Measurements from ENCODE around the gene RXRG. TPM values are rescaled to one million over a fixed set of nuclear protein-coding genes. Genes with fewer than 3 reads are reported as not detected.

The RXRG gene
- polyA plus RNA-seq, 1 donor from 2014 or later = 0.78 TPM

DNA sequence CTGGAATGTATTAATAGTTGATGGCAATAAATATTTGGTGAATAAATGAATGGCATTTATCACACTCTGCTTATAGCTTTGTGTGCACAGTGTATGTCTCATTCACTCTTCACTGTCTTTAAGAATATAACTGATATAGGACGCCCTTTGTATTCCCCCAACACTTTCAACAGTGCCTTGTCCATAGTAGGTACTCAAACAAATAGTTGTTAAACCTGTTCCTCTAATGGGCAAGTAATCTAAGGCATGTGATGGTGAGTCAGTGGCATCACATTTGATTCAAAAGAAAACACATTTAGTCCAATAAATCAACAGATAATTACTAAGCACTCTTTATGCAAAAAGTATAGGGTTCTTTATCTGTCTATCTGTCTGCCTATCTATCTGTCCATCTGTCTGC lies 11.2 kb upstream of the RXRG start:
- no peaks in the 10 kb centered on the region for H3K27me3 ChIP-seq (ENCODE audit: insufficient read depth, low read depth, low read length)
- H3K36me3 ChIP-seq (ENCODE audit: insufficient read depth, low read length) = no peaks in the 10 kb centered on the region
- no peaks in the 10 kb centered on the region for H3K79me2 ChIP-seq (replicated peaks; ENCODE audit: insufficient read depth, low read length)
- H3K9me2 ChIP-seq (ENCODE audit: insufficient read depth, low read length) = no peaks in the 10 kb centered on the region
- H2AFZ ChIP-seq (ENCODE audit: low read depth, low read length) = no peak overlapping the region
- no peak overlapping the region for H3K4me2 ChIP-seq (ENCODE audit: low read length)
- H3K27ac ChIP-seq (ENCODE audit: low read length) = no peak overlapping the region
- H3F3A ChIP-seq (ENCODE audit: insufficient read depth, low read length, poor library complexity, severe bottlenecking) = no peaks in the 10 kb centered on the region
- no peaks in the 10 kb centered on the region for H4K20me1 ChIP-seq (ENCODE audit: insufficient read depth)
- no peaks in the 10 kb centered on the region for H3K9me3 ChIP-seq (ENCODE audit: low read length)
- H3K9ac ChIP-seq (ENCODE audit: low read length) = no peak overlapping the region
- TF ChIP-seq, protein P1, sequence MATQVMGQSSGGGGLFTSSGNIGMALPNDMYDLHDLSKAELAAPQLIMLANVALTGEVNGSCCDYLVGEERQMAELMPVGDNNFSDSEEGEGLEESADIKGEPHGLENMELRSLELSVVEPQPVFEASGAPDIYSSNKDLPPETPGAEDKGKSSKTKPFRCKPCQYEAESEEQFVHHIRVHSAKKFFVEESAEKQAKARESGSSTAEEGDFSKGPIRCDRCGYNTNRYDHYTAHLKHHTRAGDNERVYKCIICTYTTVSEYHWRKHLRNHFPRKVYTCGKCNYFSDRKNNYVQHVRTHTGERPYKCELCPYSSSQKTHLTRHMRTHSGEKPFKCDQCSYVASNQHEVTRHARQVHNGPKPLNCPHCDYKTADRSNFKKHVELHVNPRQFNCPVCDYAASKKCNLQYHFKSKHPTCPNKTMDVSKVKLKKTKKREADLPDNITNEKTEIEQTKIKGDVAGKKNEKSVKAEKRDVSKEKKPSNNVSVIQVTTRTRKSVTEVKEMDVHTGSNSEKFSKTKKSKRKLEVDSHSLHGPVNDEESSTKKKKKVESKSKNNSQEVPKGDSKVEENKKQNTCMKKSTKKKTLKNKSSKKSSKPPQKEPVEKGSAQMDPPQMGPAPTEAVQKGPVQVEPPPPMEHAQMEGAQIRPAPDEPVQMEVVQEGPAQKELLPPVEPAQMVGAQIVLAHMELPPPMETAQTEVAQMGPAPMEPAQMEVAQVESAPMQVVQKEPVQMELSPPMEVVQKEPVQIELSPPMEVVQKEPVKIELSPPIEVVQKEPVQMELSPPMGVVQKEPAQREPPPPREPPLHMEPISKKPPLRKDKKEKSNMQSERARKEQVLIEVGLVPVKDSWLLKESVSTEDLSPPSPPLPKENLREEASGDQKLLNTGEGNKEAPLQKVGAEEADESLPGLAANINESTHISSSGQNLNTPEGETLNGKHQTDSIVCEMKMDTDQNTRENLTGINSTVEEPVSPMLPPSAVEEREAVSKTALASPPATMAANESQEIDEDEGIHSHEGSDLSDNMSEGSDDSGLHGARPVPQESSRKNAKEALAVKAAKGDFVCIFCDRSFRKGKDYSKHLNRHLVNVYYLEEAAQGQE (IDR thresholded peaks at IDR 0.05; ENCODE audit: borderline replicate concordance) = no peak
- TF ChIP-seq POLR2AphosphoS5 (IDR thresholded peaks at IDR 0.05) (no peak), SMC3 (conservative IDR thresholded peaks at IDR 0.05; ENCODE audit: poor library complexity) (no peak), MXI1 (conservative IDR thresholded peaks at IDR 0.05; ENCODE audit: poor library complexity, severe bottlenecking) (no peak), EZH2 (IDR thresholded peaks at IDR 0.05; ENCODE audit: borderline replicate concordance, insufficient read depth, low read length, poor library complexity, severe bottlenecking) (no peak), RAD21 (conservative IDR thresholded peaks at IDR 0.05) (no peak), EP300 (conservative IDR thresholded peaks at IDR 0.05; ENCODE audit: poor library complexity, severe bottlenecking) (no peak), TAF1 (IDR thresholded peaks at IDR 0.05; ENCODE audit: low read depth) (no peak)
- TF ChIP-seq, protein P2, sequence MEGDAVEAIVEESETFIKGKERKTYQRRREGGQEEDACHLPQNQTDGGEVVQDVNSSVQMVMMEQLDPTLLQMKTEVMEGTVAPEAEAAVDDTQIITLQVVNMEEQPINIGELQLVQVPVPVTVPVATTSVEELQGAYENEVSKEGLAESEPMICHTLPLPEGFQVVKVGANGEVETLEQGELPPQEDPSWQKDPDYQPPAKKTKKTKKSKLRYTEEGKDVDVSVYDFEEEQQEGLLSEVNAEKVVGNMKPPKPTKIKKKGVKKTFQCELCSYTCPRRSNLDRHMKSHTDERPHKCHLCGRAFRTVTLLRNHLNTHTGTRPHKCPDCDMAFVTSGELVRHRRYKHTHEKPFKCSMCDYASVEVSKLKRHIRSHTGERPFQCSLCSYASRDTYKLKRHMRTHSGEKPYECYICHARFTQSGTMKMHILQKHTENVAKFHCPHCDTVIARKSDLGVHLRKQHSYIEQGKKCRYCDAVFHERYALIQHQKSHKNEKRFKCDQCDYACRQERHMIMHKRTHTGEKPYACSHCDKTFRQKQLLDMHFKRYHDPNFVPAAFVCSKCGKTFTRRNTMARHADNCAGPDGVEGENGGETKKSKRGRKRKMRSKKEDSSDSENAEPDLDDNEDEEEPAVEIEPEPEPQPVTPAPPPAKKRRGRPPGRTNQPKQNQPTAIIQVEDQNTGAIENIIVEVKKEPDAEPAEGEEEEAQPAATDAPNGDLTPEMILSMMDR (IDR thresholded peaks at IDR 0.05; ENCODE audit: poor library complexity, severe bottlenecking) = no peak
- H3K4me3 ChIP-seq (ENCODE audit: low read length) = no peak overlapping the region

DNA sequence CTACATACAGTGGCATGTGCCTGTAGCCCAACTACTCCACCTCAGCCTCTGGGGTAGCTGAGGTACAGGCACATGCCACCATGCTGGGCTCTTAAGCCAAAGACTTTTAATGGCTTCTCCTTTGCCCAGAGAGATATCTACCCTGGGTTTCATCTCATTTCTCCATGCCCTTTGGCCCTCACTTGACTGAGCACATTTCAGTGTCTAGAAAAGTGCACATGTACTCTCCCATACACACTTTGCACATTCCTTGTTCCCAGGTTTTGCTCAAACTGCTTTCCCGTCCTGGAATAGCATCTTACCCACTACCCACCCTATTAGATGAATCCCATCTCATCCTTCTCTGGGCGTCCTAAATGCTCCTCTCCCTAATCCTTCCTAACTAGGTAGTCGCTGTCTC lies 10.2 kb upstream of the RXRG start:
- no peak overlapping the region for H3K4me2 ChIP-seq (ENCODE audit: low read length)
- no peak overlapping the region for H3K4me3 ChIP-seq (ENCODE audit: low read length)
- TF ChIP-seq RAD21 (conservative IDR thresholded peaks at IDR 0.05) (no peak), POLR2AphosphoS5 (IDR thresholded peaks at IDR 0.05) (no peak), TAF1 (IDR thresholded peaks at IDR 0.05; ENCODE audit: low read depth) (no peak), SMC3 (conservative IDR thresholded peaks at IDR 0.05; ENCODE audit: poor library complexity) (no peak), MXI1 (conservative IDR thresholded peaks at IDR 0.05; ENCODE audit: poor library complexity, severe bottlenecking) (no peak), EP300 (conservative IDR thresholded peaks at IDR 0.05; ENCODE audit: poor library complexity, severe bottlenecking) (no peak)
- TF ChIP-seq, protein P1 (IDR thresholded peaks at IDR 0.05; ENCODE audit: borderline replicate concordance) = no peak
- TF ChIP-seq, protein P2 (IDR thresholded peaks at IDR 0.05; ENCODE audit: poor library complexity, severe bottlenecking) = no peak
- no peaks in the 10 kb centered on the region for H3K36me3 ChIP-seq (ENCODE audit: insufficient read depth, low read length)
- H3K79me2 ChIP-seq (replicated peaks; ENCODE audit: insufficient read depth, low read length) = no peaks in the 10 kb centered on the region
- H3K27me3 ChIP-seq (ENCODE audit: insufficient read depth, low read depth, low read length) = no peaks in the 10 kb centered on the region
- no peaks in the 10 kb centered on the region for H4K20me1 ChIP-seq (ENCODE audit: insufficient read depth)
- no peaks in the 10 kb centered on the region for H3K9me3 ChIP-seq (ENCODE audit: low read length)
- no peak overlapping the region for H3K9ac ChIP-seq (ENCODE audit: low read length)
- no peak overlapping the region for H3K27ac ChIP-seq (ENCODE audit: low read length)
- no peaks in the 10 kb centered on the region for H3K9me2 ChIP-seq (ENCODE audit: insufficient read depth, low read length)
- H2AFZ ChIP-seq (ENCODE audit: low read depth, low read length) = no peak overlapping the region
- no peaks in the 10 kb centered on the region for H3F3A ChIP-seq (ENCODE audit: insufficient read depth, low read length, poor library complexity, severe bottlenecking)
